Measurements from ENCODE around the gene GGN. TPM values are rescaled to one million over a fixed set of nuclear protein-coding genes. Genes with fewer than 3 reads are reported as not detected.

Gene GGN
- total and polyA plus RNA-seq, 2 of the 13 experiments (the other 11 are each of a cell fraction or from before 2014, with no cell fraction given): not detected

DNA sequence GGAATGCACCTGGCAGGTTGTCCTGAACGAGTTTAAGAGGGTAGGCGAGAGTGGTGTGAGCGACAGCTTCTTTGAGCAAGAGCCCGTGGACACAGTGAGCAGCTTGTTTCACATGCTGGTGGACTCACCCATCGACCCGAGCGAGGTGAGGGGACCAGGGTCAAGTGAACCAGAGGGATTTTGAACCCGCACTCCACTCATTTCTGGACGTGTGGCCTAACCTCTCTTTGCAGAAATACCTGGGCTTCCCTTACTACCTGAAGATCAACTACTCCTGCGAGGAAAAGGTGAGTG, 50.5 kb downstream of the GGN start (continued):
- TF ChIP-seq, protein P1, sequence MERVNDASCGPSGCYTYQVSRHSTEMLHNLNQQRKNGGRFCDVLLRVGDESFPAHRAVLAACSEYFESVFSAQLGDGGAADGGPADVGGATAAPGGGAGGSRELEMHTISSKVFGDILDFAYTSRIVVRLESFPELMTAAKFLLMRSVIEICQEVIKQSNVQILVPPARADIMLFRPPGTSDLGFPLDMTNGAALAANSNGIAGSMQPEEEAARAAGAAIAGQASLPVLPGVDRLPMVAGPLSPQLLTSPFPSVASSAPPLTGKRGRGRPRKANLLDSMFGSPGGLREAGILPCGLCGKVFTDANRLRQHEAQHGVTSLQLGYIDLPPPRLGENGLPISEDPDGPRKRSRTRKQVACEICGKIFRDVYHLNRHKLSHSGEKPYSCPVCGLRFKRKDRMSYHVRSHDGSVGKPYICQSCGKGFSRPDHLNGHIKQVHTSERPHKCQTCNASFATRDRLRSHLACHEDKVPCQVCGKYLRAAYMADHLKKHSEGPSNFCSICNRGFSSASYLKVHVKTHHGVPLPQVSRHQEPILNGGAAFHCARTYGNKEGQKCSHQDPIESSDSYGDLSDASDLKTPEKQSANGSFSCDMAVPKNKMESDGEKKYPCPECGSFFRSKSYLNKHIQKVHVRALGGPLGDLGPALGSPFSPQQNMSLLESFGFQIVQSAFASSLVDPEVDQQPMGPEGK (CRISPR knock-in tag; IDR thresholded peaks at IDR 0.05): no peak
- TF ChIP-seq ZSCAN25 (CRISPR knock-in tag; IDR thresholded peaks at IDR 0.05): no peak
- no peak for TF ChIP-seq ZNF550 (CRISPR knock-in tag; IDR thresholded peaks at IDR 0.05; ENCODE audit: borderline replicate concordance)
- no peak for TF ChIP-seq ZNF260 (CRISPR knock-in tag; IDR thresholded peaks at IDR 0.05; ENCODE audit: borderline replicate concordance, low read depth)
- TF ChIP-seq ZNF605 (CRISPR knock-in tag; IDR thresholded peaks at IDR 0.05): 0 out of 2 replicates have a peak, but pooled peaks have one; percentile 48
- no peak for TF ChIP-seq ZNF350 (CRISPR knock-in tag; IDR thresholded peaks at IDR 0.05; ENCODE audit: borderline replicate concordance, low read depth)
- TF ChIP-seq SYNCRIP (IDR thresholded peaks at IDR 0.05; ENCODE audit: insufficient read depth, low read depth, low read length): no peak
- TF ChIP-seq, protein P2, sequence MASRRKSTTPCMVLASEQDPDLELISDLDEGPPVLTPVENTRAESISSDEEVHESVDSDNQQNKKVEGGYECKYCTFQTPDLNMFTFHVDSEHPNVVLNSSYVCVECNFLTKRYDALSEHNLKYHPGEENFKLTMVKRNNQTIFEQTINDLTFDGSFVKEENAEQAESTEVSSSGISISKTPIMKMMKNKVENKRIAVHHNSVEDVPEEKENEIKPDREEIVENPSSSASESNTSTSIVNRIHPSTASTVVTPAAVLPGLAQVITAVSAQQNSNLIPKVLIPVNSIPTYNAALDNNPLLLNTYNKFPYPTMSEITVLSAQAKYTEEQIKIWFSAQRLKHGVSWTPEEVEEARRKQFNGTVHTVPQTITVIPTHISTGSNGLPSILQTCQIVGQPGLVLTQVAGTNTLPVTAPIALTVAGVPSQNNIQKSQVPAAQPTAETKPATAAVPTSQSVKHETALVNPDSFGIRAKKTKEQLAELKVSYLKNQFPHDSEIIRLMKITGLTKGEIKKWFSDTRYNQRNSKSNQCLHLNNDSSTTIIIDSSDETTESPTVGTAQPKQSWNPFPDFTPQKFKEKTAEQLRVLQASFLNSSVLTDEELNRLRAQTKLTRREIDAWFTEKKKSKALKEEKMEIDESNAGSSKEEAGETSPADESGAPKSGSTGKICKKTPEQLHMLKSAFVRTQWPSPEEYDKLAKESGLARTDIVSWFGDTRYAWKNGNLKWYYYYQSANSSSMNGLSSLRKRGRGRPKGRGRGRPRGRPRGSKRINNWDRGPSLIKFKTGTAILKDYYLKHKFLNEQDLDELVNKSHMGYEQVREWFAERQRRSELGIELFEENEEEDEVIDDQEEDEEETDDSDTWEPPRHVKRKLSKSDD (CRISPR knock-in tag; IDR thresholded peaks at IDR 0.05; ENCODE audit: low read depth): no peak
- no peak for TF ChIP-seq PPARG (CRISPR knock-in tag; conservative IDR thresholded peaks at IDR 0.05)
- TF ChIP-seq ZNF354B (CRISPR knock-in tag; IDR thresholded peaks at IDR 0.05): no peak
- peak; percentile 10; the same call in 1 of the 2 replicates for TF ChIP-seq YEATS2 (CRISPR knock-in tag; IDR thresholded peaks at IDR 0.05; ENCODE audit: borderline replicate concordance)
- no peak for TF ChIP-seq ZNF460 (CRISPR knock-in tag; IDR thresholded peaks at IDR 0.05; ENCODE audit: borderline replicate concordance)
- no peak for TF ChIP-seq ZNF569 (CRISPR knock-in tag; IDR thresholded peaks at IDR 0.05; ENCODE audit: borderline replicate concordance)
- peak; percentile 38; the same call in 1 of the 2 replicates for TF ChIP-seq WIZ (CRISPR knock-in tag; IDR thresholded peaks at IDR 0.05)
- TF ChIP-seq, protein P3, sequence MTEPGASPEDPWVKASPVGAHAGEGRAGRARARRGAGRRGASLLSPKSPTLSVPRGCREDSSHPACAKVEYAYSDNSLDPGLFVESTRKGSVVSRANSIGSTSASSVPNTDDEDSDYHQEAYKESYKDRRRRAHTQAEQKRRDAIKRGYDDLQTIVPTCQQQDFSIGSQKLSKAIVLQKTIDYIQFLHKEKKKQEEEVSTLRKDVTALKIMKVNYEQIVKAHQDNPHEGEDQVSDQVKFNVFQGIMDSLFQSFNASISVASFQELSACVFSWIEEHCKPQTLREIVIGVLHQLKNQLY (CRISPR knock-in tag; IDR thresholded peaks at IDR 0.05): no peak
- TF ChIP-seq, protein P4, sequence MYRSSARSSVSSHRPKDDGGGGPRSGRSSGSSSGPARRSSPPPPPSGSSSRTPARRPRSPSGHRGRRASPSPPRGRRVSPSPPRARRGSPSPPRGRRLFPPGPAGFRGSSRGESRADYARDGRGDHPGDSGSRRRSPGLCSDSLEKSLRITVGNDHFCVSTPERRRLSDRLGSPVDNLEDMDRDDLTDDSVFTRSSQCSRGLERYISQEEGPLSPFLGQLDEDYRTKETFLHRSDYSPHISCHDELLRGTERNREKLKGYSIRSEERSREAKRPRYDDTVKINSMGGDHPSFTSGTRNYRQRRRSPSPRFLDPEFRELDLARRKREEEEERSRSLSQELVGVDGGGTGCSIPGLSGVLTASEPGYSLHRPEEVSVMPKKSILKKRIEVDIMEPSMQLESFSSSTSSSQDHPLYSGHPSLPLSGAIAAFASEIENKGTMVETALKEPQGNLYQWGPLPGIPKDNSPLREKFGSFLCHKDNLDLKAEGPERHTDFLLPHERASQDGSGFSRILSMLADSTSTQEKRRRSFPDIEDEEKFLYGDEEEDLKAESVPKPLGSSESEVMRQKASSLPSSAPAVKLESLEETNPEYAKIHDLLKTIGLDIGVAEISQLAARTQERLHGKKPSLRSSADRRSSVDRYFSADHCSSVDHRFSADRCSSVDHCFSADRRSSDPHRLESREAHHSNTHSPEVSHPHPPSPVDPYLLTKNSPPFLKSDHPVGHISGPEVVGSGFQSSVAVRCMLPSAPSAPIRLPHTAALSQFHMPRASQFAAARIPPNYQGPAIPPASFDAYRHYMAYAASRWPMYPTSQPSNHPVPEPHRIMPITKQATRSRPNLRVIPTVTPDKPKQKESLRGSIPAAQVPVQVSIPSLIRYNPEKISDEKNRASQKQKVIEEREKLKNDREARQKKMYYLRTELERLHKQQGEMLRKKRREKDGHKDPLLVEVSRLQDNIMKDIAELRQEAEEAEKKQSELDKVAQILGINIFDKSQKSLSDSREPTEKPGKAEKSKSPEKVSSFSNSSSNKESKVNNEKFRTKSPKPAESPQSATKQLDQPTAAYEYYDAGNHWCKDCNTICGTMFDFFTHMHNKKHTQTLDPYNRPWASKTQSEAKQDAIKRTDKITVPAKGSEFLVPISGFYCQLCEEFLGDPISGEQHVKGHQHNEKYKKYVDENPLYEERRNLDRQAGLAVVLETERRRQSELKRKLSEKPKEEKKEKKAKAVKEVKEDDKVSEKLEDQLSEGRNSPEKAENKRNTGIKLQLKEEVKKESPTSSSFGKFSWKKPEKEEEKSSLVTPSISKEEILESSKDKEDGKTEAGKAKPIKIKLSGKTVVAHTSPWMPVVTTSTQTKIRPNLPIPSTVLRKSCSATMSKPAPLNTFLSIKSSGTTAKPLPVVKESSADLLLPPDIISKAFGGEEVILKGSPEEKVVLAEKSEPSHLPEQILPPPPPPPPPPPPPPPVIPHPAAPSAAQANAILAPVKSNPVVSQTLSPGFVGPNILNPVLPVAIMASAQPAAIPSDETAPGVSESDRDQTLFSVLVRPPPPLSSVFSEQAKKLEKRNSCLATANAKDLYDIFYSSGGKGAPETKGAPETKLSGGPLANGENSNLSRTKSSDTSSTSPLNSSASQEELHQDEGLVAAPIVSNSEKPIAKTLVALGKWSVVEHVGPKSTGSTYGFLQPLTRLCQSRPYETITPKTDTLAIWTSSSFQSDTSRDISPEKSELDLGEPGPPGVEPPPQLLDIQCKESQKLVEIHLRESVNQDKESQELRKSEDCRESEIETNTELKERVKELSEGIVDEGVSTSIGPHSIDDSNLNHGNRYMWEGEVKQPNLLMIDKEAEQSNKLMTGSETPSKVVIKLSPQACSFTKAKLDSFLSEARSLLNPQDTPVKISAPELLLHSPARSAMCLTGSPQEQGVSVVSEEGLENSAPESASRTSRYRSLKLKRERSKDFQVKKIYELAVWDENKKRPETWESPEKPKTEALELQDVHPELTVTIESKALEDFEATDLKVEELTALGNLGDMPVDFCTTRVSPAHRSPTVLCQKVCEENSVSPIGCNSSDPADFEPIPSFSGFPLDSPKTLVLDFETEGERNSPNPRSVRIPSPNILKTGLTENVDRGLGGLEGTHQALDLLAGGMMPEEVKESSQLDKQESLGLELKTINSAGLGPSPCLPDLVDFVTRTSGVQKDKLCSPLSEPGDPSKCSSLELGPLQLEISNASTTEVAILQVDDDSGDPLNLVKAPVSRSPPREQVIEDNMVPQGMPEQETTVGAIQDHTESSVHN (CRISPR knock-in tag; IDR thresholded peaks at IDR 0.05): no peak
- no peak for TF ChIP-seq ASH2L (IDR thresholded peaks at IDR 0.05; ENCODE audit: insufficient read length, low read depth, low read length)
